Esophagus muscularis mucosa (tissue), 4 donors: ENCODE measurements around the gene ZNF613.

Experiments
- CTCF ChIP-seq, 3 experiments: fragments of 200-600 bp in 2 of 3; fragments of 450-650 bp in 1 of 3; sonication (generic) in 2 of 3; IDR thresholded peaks; one replicate each; pipeline ENCODE4 v1.5.1; 2017 to 2019; ENCODE audit warnings: antibody characterized with exemption in 3 of 3, mild to moderate bottlenecking in 2 of 3, moderate library complexity in 1 of 3
- EP300 ChIP-seq: sonication (generic); formaldehyde crosslinking; IDR thresholded peaks from one replicate; pipeline ENCODE4 v1.6.1; 2017; ENCODE audit warnings: antibody characterized with exemption
- POLR2A ChIP-seq: fragments of 450-650 bp; IDR thresholded peaks from one replicate; pipeline ENCODE4 v1.6.1; 2017; ENCODE audit warnings: antibody characterized with exemption, moderate library complexity, mild to moderate bottlenecking, low read depth
- POLR2AphosphoS5 ChIP-seq, 2 donors: sonication (generic); formaldehyde crosslinking; IDR thresholded peaks; one replicate each; pipeline ENCODE4 v1.6.1; 2017; ENCODE audit warnings: antibody characterized with exemption in 2 of 2

DNA sequence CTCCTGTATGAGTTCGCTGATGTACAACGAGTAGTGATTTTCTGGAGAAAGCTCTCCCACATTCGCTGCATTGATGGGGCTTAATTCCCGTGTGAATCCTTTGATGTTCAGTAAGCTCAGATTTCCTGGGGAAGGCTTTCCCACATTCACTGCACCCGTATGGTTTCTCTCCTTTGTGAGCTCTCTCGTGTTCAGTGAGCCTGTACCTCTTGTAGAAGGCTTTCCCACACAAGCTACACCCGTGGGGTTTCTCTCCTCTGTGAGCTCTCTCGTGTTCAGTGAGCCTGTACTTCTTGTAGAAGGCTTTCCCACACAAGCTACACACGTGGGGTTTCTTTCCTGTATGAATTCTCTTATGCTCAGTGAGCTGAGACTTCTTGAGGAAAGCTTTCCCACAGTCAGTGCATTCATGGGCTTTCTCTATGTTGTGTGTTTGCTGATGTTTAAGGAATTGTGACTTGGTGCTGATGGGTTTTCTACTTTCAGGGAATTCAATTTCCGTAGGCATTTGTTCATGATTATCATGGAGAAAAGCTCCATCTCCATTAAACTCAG, 36.0 kb upstream of the ZNF613 start:
- TF ChIP-seq CTCF (IDR thresholded peaks at IDR 0.05) (no peak), POLR2A (no peak), POLR2AphosphoS5 (IDR thresholded peaks at IDR 0.05) (no peak), EP300 (no peak)
